Measurements from ENCODE around the gene BGLAP.
A peak's percentile ranks its signal among the peaks of the same experiment; 100 is the strongest.

Gene BGLAP

GRCh38 chr1:156241926-156242325 is at the start of gene BGLAP:
TSS of gene BGLAP (plus strand) at chr1:156242184. CDS start at chr1:156242232, 48 bp downstream.
- Mint-ChIP-seq H3K4me3 (no peak within 1 kb of the TSS), H3K9me3 (no peaks in the 10 kb centered on the region), H3K27ac (no peak within 1 kb of the TSS), H3K36me3 (peaks cover 7% of the 10 kb centered on the region), H3K4me1 (peaks cover 16% of the 10 kb centered on the region), H3K27me3 (no peaks in the 10 kb centered on the region)

DNA sequence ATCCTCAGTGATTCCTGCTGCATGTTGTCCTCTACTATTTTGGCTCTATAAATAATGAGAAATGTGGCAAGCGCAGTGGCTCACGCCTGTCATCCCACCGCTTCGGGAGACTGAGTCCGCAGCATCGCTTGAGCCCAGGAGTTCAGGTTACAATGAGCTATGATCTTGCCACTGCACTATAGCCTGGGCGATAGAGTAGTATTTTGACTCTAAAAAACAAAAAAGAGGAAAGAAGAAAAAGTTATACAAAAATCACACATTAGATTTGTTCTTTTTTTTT is 48.8 kb upstream of the BGLAP start:
- Mint-ChIP-seq H3K4me3 (peak overlapping the region; percentile 95), H3K4me1 (peaks cover 51% of the 10 kb centered on the region), H3K36me3 (peaks cover 14% of the 10 kb centered on the region), H3K9me3 (no peaks in the 10 kb centered on the region), H3K27ac (peak overlapping the region; percentile 90), H3K27me3 (no peaks in the 10 kb centered on the region)

DNA sequence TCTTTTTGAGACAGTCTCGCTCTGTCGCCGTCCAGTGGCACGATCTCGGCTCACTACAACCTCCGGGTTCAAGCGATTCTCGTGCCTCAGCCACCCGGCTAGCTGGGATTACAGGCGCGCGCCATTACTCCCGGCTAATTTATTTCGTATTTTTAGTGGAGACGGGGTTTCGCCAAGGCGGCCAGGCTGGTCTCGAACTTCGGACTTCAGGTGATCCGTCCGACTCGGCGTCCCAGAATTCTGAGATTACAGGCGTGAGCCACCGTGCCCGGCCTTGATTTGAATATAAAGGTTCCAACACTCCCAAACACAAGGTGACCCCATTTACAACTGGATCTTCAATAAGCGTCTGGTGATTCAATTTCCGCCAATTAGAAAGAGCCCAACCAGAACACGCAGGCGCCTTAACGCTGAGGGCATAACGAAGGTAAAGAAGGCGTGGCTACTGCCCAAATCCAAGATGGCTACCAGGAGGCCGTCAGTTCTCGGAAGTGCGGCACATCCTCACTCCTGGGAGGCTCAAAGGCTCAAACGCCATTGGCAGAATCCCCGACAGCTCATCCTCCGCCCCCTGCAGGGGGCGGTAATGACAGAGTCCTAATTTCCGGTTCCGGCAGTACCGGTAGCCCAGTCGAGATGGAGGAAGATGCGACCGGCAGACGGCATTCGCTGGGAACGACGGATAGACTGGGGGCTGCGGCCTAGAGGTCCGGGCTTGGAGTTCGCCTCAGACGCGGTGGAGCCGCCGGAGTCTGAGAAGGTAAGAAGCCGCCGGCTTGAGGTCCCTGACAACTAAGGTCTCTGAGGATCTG is 48.3 kb upstream of the BGLAP start, which contains the start of gene SLC25A44:
Gene SLC25A44 (plus strand): TSS at position 617 of the 812 bp plus-strand sequence. CDS start 5,744 bp downstream, outside the sequence.
- Mint-ChIP-seq H3K27me3 (no peaks in the 10 kb centered on the region), H3K4me3 (peak within 1 kb of the TSS; percentile 95), H3K36me3 (peaks cover 14% of the 10 kb centered on the region), H3K9me3 (no peaks in the 10 kb centered on the region), H3K4me1 (peaks cover 57% of the 10 kb centered on the region), H3K27ac (peak within 1 kb of the TSS; percentile 90)

DNA sequence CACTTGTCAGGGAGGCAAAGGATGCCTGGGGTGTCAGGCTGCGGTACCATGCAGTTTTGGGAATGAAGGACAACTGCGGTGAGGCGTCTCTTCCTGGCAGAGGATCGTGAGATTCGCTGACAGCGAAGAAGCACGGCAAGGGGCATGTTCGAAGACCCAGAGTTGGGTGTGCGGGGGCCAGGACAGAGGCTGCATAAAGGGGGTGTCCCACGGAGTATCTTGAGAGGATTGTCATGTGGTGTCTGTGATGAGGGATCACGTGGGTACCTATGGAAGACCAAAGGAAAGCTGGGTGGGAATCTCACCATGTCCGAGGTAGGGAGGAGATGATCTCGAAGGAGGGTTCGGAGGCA is 47.7 kb upstream of the BGLAP start:
- Mint-ChIP-seq H3K27me3 (no peaks in the 10 kb centered on the region), H3K9me3 (no peaks in the 10 kb centered on the region), H3K27ac (peak overlapping the region; percentile 90), H3K4me3 (peak overlapping the region; percentile 95), H3K4me1 (peaks cover 62% of the 10 kb centered on the region), H3K36me3 (peaks cover 15% of the 10 kb centered on the region)

DNA sequence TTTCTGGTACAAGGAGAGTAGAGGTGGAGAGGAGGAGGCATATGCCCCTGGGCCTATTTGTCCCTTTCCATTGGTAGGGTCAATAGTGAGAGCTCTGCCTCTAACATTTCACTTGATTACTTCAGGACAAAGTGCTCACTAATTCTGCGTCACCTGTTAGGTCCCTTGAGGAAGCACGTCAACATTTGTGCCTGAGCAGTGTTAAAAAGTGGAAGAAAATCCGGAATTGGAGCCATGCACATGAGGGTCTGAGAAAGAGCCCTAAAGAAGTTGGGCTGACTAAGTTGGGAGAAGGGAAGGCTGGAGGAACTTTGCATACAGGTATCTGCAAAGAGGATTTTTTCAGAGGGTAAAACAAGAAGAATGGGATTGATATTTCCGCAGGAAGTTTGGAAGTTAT is 46.1 kb upstream of the BGLAP start:
- peaks cover 77% of the 10 kb centered on the region for H3K4me1 Mint-ChIP-seq
- H3K4me3 Mint-ChIP-seq, result peak overlapping the region; percentile 95
- H3K36me3 Mint-ChIP-seq, result peaks cover 22% of the 10 kb centered on the region
- H3K27me3 Mint-ChIP-seq, result no peaks in the 10 kb centered on the region
- no peaks in the 10 kb centered on the region for H3K9me3 Mint-ChIP-seq
- H3K27ac Mint-ChIP-seq, result no peak overlapping the region

GRCh38 chr1:156196445-156196844 is 45.5 kb upstream of the BGLAP start:
- H3K36me3 Mint-ChIP-seq, result peaks cover 22% of the 10 kb centered on the region
- H3K4me3 Mint-ChIP-seq, result peak overlapping the region; percentile 95
- no peaks in the 10 kb centered on the region for H3K27me3 Mint-ChIP-seq
- H3K9me3 Mint-ChIP-seq, result no peaks in the 10 kb centered on the region
- H3K27ac Mint-ChIP-seq, result peak overlapping the region; percentile 30
- peaks cover 77% of the 10 kb centered on the region for H3K4me1 Mint-ChIP-seq

- Mint-ChIP-seq H3K27ac (peak overlapping the region; percentile 83), H3K4me3 (peak overlapping the region; percentile 76), H3K4me1 (peaks cover 58% of the 10 kb centered on the region), H3K27me3 (no peaks in the 10 kb centered on the region), H3K9me3 (no peaks in the 10 kb centered on the region), H3K36me3 (peaks cover 20% of the 10 kb centered on the region)
Measured at GRCh38 chr1:156198831-156199349, 43.1 kb upstream of the BGLAP start.

- peaks cover 58% of the 10 kb centered on the region for H3K4me1 Mint-ChIP-seq
- no peaks in the 10 kb centered on the region for H3K27me3 Mint-ChIP-seq
- H3K9me3 Mint-ChIP-seq, result no peaks in the 10 kb centered on the region
- H3K36me3 Mint-ChIP-seq, result peaks cover 18% of the 10 kb centered on the region
- peak overlapping the region; percentile 76 for H3K4me3 Mint-ChIP-seq
- peak overlapping the region; percentile 84 for H3K27ac Mint-ChIP-seq
Measured at GRCh38 chr1:156200044-156200443, 41.9 kb upstream of the BGLAP start.

GRCh38 chr1:156203331-156203730 is 38.7 kb upstream of the BGLAP start:
- Mint-ChIP-seq H3K36me3 (peaks cover 14% of the 10 kb centered on the region), H3K27ac (no peak overlapping the region), H3K4me1 (peaks cover 36% of the 10 kb centered on the region), H3K27me3 (no peaks in the 10 kb centered on the region), H3K9me3 (no peaks in the 10 kb centered on the region), H3K4me3 (no peak overlapping the region)

- no peak overlapping the region for H3K4me3 Mint-ChIP-seq
- H3K36me3 Mint-ChIP-seq, result peaks cover 14% of the 10 kb centered on the region
- H3K4me1 Mint-ChIP-seq, result peaks cover 23% of the 10 kb centered on the region
- no peaks in the 10 kb centered on the region for H3K9me3 Mint-ChIP-seq
- H3K27ac Mint-ChIP-seq, result no peak overlapping the region
- H3K27me3 Mint-ChIP-seq, result no peaks in the 10 kb centered on the region
Measured at GRCh38 chr1:156204686-156205085, 37.3 kb upstream of the BGLAP start.

DNA sequence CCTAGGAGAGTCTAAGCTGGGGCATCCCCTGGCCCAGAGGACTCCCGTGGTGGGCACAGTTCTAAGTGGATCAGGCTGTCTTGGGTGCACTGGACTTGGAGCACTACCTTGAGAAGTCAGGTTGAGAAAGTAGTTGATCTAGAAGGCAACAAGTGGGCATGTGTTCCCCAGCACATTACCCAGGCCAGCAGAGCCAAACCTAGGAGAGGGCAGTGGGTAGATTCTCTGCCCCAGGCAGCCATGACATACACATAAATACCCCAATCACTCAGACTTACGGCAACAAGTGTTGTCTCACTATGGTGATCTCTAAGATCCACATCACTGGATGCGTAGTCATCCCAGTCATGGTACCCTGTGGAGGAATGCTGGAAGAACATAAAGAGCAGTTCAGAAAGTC is 30.7 kb upstream of the BGLAP start:
- H3K36me3 Mint-ChIP-seq, result peaks cover 19% of the 10 kb centered on the region
- peak overlapping the region; percentile 78 for H3K27ac Mint-ChIP-seq
- H3K4me1 Mint-ChIP-seq, result peaks cover 29% of the 10 kb centered on the region
- no peaks in the 10 kb centered on the region for H3K9me3 Mint-ChIP-seq
- no peaks in the 10 kb centered on the region for H3K27me3 Mint-ChIP-seq
- H3K4me3 Mint-ChIP-seq, result no peak overlapping the region

- Mint-ChIP-seq H3K27me3 (no peaks in the 10 kb centered on the region), H3K36me3 (peaks cover 19% of the 10 kb centered on the region), H3K27ac (peak overlapping the region; percentile 98), H3K4me1 (peaks cover 29% of the 10 kb centered on the region), H3K4me3 (peak overlapping the region; percentile 97), H3K9me3 (no peaks in the 10 kb centered on the region)
Measured at GRCh38 chr1:156212130-156212529, 29.9 kb upstream of the BGLAP start.

DNA sequence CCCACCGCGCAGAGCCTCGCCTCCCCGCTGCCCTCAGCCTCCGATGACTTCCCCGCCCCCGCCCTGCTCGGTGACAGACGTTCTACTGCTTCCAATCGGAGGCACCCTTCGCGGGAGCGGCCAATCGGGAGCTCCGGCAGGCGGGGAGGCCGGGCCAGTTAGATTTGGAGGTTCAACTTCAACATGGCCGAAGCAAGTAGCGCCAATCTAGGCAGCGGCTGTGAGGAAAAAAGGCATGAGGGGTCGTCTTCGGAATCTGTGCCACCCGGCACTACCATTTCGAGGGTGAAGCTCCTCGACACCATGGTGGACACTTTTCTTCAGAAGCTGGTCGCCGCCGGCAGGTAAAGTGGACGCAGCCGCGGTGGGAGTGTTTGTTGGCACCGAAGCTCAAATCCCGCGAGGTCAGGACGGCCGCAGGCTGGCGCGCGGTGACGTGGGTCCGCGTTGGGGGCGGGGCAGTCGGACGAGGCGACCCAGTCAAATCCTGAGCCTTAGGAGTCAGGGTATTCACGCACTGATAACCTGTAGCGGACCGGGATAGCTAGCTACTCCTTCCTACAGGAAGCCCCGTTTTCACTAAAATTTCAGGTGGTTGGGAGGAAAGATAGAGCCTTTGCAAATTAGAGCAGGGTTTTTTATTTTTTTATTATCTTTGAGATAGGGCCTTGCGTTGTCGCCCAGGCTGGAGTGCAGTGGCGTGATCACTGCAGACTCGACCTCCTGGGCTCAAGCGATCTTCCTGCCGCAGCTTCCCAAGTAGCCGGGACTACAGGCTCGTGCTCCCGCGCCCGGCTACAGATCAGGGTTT is 28.9 kb upstream of the BGLAP start, which contains the start of gene PMF1:
Gene PMF1 (plus strand): TSS at position 175 of the 811 bp plus-strand sequence. CDS start 9 bp downstream, at position 184.
- H3K27ac Mint-ChIP-seq, result peak within 1 kb of the TSS; percentile 98
- peaks cover 21% of the 10 kb centered on the region for H3K36me3 Mint-ChIP-seq
- no peaks in the 10 kb centered on the region for H3K9me3 Mint-ChIP-seq
- H3K27me3 Mint-ChIP-seq, result no peaks in the 10 kb centered on the region
- peaks cover 38% of the 10 kb centered on the region for H3K4me1 Mint-ChIP-seq
- peak within 1 kb of the TSS; percentile 97 for H3K4me3 Mint-ChIP-seq

- Mint-ChIP-seq H3K4me1 (peaks cover 42% of the 10 kb centered on the region), H3K36me3 (peaks cover 21% of the 10 kb centered on the region), H3K27ac (peak overlapping the region; percentile 98)
Measured at GRCh38 chr1:156213644-156213966, 28.4 kb upstream of the BGLAP start.

DNA sequence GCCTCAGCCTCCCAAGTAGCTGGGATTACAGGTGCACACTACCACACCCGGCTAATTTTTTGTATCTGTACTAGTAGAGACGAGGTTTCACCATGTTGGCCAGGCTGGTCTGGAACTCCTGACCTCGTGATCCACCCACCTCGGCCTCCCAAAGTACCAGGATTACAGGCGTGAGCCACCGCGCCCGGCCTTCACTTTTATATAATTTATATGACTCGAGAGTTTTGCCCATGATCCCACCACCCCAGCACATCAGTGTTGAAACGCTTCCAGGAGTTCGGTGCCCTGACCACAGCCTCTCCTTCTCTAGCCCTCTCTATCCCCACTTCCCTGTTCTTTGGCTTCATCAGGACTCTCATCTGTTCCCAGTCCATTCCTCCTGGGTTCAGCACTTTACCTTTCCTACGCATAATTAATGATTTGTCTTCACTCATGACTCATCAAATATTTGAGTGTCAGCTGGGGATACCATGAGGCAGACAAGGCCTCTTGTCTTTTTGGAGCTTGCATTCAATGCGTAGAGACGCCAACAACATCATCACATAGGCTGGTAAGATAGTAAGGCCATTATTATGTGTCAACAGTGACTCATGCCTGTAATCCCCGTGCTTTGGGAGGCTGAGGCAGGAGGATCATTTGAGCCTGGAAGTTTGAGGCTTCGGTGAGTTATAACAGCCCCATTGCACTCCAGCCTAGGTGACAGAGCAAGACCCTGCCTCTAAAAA is 27.8 kb upstream of the BGLAP start:
- peaks cover 44% of the 10 kb centered on the region for H3K4me1 Mint-ChIP-seq
- peaks cover 19% of the 10 kb centered on the region for H3K36me3 Mint-ChIP-seq
- H3K4me3 Mint-ChIP-seq, result peak overlapping the region; percentile 88
- H3K27ac Mint-ChIP-seq, result peak overlapping the region; percentile 98
- H3K9me3 Mint-ChIP-seq, result no peaks in the 10 kb centered on the region
- no peaks in the 10 kb centered on the region for H3K27me3 Mint-ChIP-seq

More at GRCh38 chr1:156213644-156213966, 28.4 kb upstream of the BGLAP start:
- H3K27me3 Mint-ChIP-seq, result no peaks in the 10 kb centered on the region
- H3K4me3 Mint-ChIP-seq, result peak overlapping the region; percentile 97
- H3K9me3 Mint-ChIP-seq, result no peaks in the 10 kb centered on the region
